ENCODE measurements around the gene PARD3B.

The PARD3B gene

GRCh38 chr2:204794624-204795023 is 249.3 kb downstream of the PARD3B start:
- H3K9me3 ChIP-seq (ENCODE audit: control insufficient read depth, insufficient read depth, low read length) = no peaks in the 10 kb centered on the region
- no peak overlapping the region for H3K27ac ChIP-seq (ENCODE audit: low read depth, low read length)
- no peak overlapping the region for H3K4me2 ChIP-seq (ENCODE audit: low read length)
- H3K79me2 ChIP-seq (ENCODE audit: control insufficient read depth, low read length) = no peaks in the 10 kb centered on the region
- no peaks in the 10 kb centered on the region for H3K4me1 ChIP-seq (ENCODE audit: control insufficient read depth, low read length)
- no peaks in the 10 kb centered on the region for H3K36me3 ChIP-seq (ENCODE audit: control insufficient read depth, low read length)
- no peaks in the 10 kb centered on the region for H3K9me2 ChIP-seq (replicated peaks; ENCODE audit: control insufficient read depth, low read length)
- H3F3A ChIP-seq (ENCODE audit: control insufficient read depth, insufficient read depth) = no peaks in the 10 kb centered on the region
- H3K4me3 ChIP-seq (ENCODE audit: low read length) = no peak overlapping the region
- no peak for TF ChIP-seq CTCF (IDR thresholded peaks at IDR 0.05; ENCODE audit: low read depth, low read length, poor library complexity, severe bottlenecking)
- TF ChIP-seq EZH2phosphoT487 (IDR thresholded peaks at IDR 0.05; ENCODE audit: borderline replicate concordance, low read length) = no peak
- H4K20me1 ChIP-seq (ENCODE audit: control insufficient read depth, insufficient read depth, low read depth, low read length) = no peaks in the 10 kb centered on the region
- no peaks in the 10 kb centered on the region for H3K27me3 ChIP-seq (ENCODE audit: control insufficient read depth, low read length)

GRCh38 chr2:204795156-204795555 is 249.9 kb downstream of the PARD3B start:
- Histone ChIP-seq H3K4me1 (ENCODE audit: control insufficient read depth, low read length) (no peaks in the 10 kb centered on the region), H3K4me3 (ENCODE audit: low read length) (no peak overlapping the region), H3K9me2 (replicated peaks; ENCODE audit: control insufficient read depth, low read length) (no peaks in the 10 kb centered on the region), H3K27ac (ENCODE audit: low read depth, low read length) (no peak overlapping the region), H3K79me2 (ENCODE audit: control insufficient read depth, low read length) (no peaks in the 10 kb centered on the region), H3K9me3 (ENCODE audit: control insufficient read depth, insufficient read depth, low read length) (no peaks in the 10 kb centered on the region), H3K27me3 (ENCODE audit: control insufficient read depth, low read length) (no peaks in the 10 kb centered on the region), H3F3A (ENCODE audit: control insufficient read depth, insufficient read depth) (no peaks in the 10 kb centered on the region), H3K36me3 (ENCODE audit: control insufficient read depth, low read length) (no peaks in the 10 kb centered on the region), H4K20me1 (ENCODE audit: control insufficient read depth, insufficient read depth, low read depth, low read length) (no peaks in the 10 kb centered on the region), H3K4me2 (ENCODE audit: low read length) (no peak overlapping the region)
- no peak for TF ChIP-seq CTCF (IDR thresholded peaks at IDR 0.05; ENCODE audit: low read depth, low read length, poor library complexity, severe bottlenecking)
- no peak for TF ChIP-seq EZH2phosphoT487 (IDR thresholded peaks at IDR 0.05; ENCODE audit: borderline replicate concordance, low read length)

GRCh38 chr2:204796581-204796980 is 251.3 kb downstream of the PARD3B start:
- no peaks in the 10 kb centered on the region for H3K4me1 ChIP-seq (ENCODE audit: control insufficient read depth, low read length)
- no peaks in the 10 kb centered on the region for H3F3A ChIP-seq (ENCODE audit: control insufficient read depth, insufficient read depth)
- H3K36me3 ChIP-seq (ENCODE audit: control insufficient read depth, low read length) = no peaks in the 10 kb centered on the region
- no peak overlapping the region for H3K27ac ChIP-seq (ENCODE audit: low read depth, low read length)
- H3K4me2 ChIP-seq (ENCODE audit: low read length) = no peak overlapping the region
- no peaks in the 10 kb centered on the region for H3K79me2 ChIP-seq (ENCODE audit: control insufficient read depth, low read length)
- no peak overlapping the region for H3K4me3 ChIP-seq (ENCODE audit: low read length)
- H3K9me3 ChIP-seq (ENCODE audit: control insufficient read depth, insufficient read depth, low read length) = no peaks in the 10 kb centered on the region
- TF ChIP-seq EZH2phosphoT487 (IDR thresholded peaks at IDR 0.05; ENCODE audit: borderline replicate concordance, low read length) (no peak), CTCF (IDR thresholded peaks at IDR 0.05; ENCODE audit: low read depth, low read length, poor library complexity, severe bottlenecking) (no peak)
- no peaks in the 10 kb centered on the region for H3K9me2 ChIP-seq (replicated peaks; ENCODE audit: control insufficient read depth, low read length)
- no peaks in the 10 kb centered on the region for H4K20me1 ChIP-seq (ENCODE audit: control insufficient read depth, insufficient read depth, low read depth, low read length)
- H3K27me3 ChIP-seq (ENCODE audit: control insufficient read depth, low read length) = no peaks in the 10 kb centered on the region

- Histone ChIP-seq H3K36me3 (ENCODE audit: control insufficient read depth, low read length) (no peaks in the 10 kb centered on the region), H3K27ac (ENCODE audit: low read depth, low read length) (no peak overlapping the region), H3K4me3 (ENCODE audit: low read length) (no peak overlapping the region), H3K4me2 (ENCODE audit: low read length) (no peak overlapping the region), H3F3A (ENCODE audit: control insufficient read depth, insufficient read depth) (no peaks in the 10 kb centered on the region), H3K9me3 (ENCODE audit: control insufficient read depth, insufficient read depth, low read length) (no peaks in the 10 kb centered on the region), H3K4me1 (ENCODE audit: control insufficient read depth, low read length) (no peaks in the 10 kb centered on the region), H4K20me1 (ENCODE audit: control insufficient read depth, insufficient read depth, low read depth, low read length) (no peaks in the 10 kb centered on the region), H3K27me3 (ENCODE audit: control insufficient read depth, low read length) (no peaks in the 10 kb centered on the region), H3K9me2 (replicated peaks; ENCODE audit: control insufficient read depth, low read length) (no peaks in the 10 kb centered on the region), H3K79me2 (ENCODE audit: control insufficient read depth, low read length) (no peaks in the 10 kb centered on the region)
- TF ChIP-seq EZH2phosphoT487 (IDR thresholded peaks at IDR 0.05; ENCODE audit: borderline replicate concordance, low read length) = no peak
- TF ChIP-seq CTCF (IDR thresholded peaks at IDR 0.05; ENCODE audit: low read depth, low read length, poor library complexity, severe bottlenecking) = no peak
Measured at GRCh38 chr2:204799791-204800190, 254.5 kb downstream of the PARD3B start.
